GM12873 (cell line): Measurements from ENCODE around the gene ACADM.

Experiments used
- TF ChIP-seq, protein P1 (sequence below): IDR thresholded peaks from 2 replicates; pipeline ENCODE4 v1.5.1; 2012; ENCODE audit warnings: low read depth, mild to moderate bottlenecking, moderate library complexity, low read length, control low read depth; ENCODE audit not compliant: insufficient read depth; ENCODE audit errors: missing control alignments

The ACADM gene

DNA sequence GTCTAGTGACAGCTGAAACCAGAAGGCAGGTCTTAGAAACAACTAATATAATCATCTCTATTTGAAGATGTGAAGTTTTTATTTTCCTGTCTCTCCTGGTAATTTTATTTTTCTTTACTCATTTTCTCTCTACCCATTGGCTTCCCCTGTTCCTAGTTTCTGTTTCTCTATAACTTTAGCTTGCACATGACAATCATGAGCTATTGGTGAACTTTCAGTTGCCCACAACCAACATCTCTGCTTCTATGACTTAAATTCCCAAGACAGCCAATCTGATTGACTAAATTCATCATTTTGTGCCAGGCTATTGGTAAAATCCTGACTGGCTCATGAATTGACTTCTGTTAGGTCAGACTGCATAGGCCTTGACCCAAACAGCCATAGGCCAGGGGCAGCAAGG is 13.7 kb upstream of the ACADM start:
- TF ChIP-seq, protein P1, sequence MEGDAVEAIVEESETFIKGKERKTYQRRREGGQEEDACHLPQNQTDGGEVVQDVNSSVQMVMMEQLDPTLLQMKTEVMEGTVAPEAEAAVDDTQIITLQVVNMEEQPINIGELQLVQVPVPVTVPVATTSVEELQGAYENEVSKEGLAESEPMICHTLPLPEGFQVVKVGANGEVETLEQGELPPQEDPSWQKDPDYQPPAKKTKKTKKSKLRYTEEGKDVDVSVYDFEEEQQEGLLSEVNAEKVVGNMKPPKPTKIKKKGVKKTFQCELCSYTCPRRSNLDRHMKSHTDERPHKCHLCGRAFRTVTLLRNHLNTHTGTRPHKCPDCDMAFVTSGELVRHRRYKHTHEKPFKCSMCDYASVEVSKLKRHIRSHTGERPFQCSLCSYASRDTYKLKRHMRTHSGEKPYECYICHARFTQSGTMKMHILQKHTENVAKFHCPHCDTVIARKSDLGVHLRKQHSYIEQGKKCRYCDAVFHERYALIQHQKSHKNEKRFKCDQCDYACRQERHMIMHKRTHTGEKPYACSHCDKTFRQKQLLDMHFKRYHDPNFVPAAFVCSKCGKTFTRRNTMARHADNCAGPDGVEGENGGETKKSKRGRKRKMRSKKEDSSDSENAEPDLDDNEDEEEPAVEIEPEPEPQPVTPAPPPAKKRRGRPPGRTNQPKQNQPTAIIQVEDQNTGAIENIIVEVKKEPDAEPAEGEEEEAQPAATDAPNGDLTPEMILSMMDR = no peak

DNA sequence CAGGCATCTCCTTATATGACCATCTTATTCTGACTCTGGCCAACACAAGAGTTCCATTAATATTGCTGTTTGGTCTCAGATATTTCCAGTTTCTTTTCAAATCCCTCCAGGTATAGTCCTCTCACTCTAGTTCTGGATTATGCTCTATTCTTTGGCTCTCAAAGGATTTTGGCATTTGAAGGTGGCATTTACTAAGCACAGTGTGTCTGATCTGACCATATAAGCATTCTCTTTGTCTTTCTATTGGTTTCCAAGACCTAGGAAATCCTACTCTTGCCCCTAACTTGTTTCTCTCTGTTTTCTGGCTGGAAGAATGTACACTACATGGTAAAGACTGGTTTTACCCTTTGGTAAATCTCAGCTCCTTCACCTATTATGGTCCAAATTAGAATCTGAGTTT is 12.7 kb upstream of the ACADM start:
- TF ChIP-seq, protein P1 = no peak

DNA sequence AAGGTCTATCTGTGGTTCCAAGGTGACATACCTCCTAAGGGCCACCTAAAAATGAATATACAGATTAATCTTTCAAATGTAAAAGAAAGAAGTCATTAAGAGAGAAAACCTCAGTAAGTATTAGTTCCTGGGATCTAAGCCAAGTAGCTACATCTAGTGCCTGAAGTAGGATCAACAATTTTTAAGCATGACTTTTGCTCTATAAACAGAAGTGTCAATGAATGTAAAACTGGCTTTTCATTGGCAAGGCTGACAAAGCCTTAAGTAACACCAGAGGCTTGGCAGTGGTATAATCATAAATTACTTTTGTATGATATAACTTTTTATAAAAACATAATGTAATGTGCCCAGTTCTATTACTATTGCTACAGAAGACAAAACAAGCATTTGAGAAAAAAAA is 12.2 kb upstream of the ACADM start:
- TF ChIP-seq, protein P1 = no peak

DNA sequence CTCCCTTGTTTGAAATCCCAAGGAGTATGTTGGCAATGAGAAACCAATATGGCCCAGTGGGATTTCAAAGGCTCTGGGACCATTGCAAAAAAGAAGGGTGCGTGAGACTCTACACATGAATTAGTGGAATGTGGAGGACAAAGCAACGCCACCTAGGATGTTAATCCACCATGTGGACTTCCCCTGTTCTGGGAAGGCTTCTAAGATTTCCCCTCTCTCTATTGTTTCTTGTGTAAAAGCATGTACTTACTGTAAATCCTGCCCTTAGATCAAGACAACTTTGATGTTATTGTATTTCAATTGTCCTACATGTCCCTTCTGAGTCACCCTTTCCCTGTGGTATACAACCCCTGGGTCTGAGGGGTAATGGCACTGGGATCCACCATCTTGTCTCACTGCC is 4.7 kb upstream of the ACADM start:
- TF ChIP-seq, protein P1 = no peak

DNA sequence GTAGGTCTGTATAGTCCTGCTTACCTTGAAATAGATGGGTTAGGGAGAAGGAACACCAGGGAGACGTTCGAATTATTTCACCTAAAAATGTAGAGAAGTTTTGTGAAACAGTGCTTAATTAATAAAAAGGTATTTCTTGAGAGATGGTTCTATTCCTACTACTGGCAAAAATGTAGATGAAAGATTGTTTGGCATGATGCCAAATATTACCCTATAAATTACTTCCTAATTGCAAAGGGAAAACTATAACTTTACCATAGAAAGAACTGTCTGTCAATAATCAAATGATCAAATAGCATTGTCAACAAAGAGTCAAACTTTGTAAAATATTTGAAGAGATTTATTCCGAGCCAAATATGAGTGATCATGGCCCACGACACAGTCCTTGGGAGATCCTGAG is 4.2 kb upstream of the ACADM start:
- TF ChIP-seq, protein P1 = no peak

DNA sequence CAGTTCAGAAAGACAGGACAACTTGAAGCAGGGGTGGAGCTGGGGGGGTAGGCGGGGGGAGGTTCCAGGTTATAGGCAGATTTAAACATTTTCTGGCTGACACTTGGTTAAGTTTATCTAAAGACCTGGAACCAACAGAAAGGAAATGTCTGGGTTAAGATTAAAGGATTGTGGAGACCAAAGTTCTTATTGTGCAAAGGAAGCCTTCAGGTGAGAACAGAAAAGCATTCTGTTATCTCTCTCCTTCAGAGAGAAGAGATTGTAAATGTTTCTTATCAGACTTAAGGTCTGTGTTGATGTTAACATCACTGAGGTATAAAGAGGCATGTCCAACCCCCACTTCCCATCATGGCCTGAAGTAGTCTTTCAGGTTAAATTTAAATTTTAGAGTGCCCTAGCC is 3.7 kb upstream of the ACADM start:
- TF ChIP-seq, protein P1 = no peak

DNA sequence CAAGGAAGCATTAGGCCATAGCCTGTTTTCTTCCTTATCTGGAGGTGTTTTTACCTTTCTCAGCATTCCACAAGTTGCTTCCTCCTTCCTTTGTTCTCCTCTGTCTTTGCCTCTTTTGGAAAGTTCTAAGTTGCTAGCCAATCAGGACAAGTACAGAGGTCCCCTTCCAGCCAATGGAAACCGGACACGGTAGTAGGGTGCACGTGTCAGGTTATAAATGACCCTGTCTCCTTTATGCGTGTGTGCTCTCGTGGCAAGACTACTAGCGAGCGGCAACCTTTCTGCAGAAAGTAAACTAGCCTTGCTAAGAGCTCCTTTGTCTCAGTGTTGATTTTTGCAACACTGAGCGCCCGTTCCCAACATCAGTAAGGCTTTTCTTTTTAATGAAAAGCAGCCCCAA is 1.5 kb upstream of the ACADM start:
- TF ChIP-seq, protein P1 = no peak

DNA sequence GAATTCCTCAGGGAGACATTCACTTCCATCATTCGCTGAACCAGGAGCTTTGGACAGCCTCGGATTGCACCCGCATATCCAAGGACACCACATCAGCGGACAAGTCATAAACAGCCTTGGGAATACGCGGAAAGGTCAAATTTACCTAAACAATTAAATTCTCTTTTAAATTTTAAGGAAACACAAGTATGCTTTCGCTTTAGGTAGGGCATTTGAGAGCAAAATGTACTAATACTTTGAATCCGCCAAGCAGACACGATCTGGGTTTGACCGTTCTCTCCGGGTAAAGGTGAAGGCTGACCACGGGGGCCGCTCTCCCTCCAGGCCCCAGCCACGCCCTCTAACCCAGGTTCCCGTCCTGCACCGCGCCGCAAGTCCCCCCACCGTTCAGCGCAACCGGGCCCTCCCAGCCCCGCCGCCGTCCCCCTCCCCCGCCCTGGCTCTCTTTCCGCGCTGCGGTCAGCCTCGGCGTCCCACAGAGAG is 479 bp upstream of the ACADM start:
- TF ChIP-seq, protein P1 = no peak
